ENCODE measurements around the gene BOLA3. TPM values are rescaled to one million over a fixed set of nuclear protein-coding genes. Genes with fewer than 3 reads are reported as not detected.
"Not testable (repeated sequence)": the region's sequence is repeated elsewhere in the genome, so short reads cannot be mapped to it uniquely, and the experiment has no call there.

Gene BOLA3
- total RNA-seq, 1 experiment from 2014 or later, result 79.7 TPM

GRCh38 chr2:74091391-74091790 is 56.3 kb downstream of the BOLA3 start:
- H3K36me3 Mint-ChIP-seq (ENCODE audit: insufficient read depth, unreplicated experiment), result peaks cover 50% of the 10 kb centered on the region
- no peak for TF ChIP-seq CTCF (IDR thresholded peaks at IDR 0.05; ENCODE audit: insufficient read depth in 1 of 2, low read depth in 1 of 2, low read length in 1 of 2, severe bottlenecking in 1 of 2, unreplicated experiment in 1 of 2)
- CTCF ChIA-PET, result no interaction called here

GRCh38 chr2:74089816-74090745 is 57.6 kb downstream of the BOLA3 start:
- peaks cover 6% of the 10 kb centered on the region for H3K36me3 ChIP-seq (ENCODE audit: control insufficient read depth, insufficient read depth, low read length)
- H3K27me3 Mint-ChIP-seq (ENCODE audit: insufficient read depth, unreplicated experiment), result no peaks in the 10 kb centered on the region
- H3K4me3 Mint-ChIP-seq (ENCODE audit: unreplicated experiment), result no peak overlapping the region
- no peak for TF ChIP-seq CTCF (IDR thresholded peaks at IDR 0.05; ENCODE audit: insufficient read depth in 1 of 2, low read depth in 1 of 2, low read length in 1 of 2, severe bottlenecking in 1 of 2, unreplicated experiment in 1 of 2)
- H3K9me3 ChIP-seq, result no peaks in the 10 kb centered on the region
- ChIA-PET POLR2A (no interaction called here), CTCF (no interaction called here)
- intact Hi-C loops (cut with micrococcal nuclease; ENCODE audit: unreplicated experiment), result no loop called here
- no peak overlapping the region for H3K4me3 ChIP-seq (ENCODE audit: low read depth, low read length)
- no peaks in the 10 kb centered on the region for H3K9me3 Mint-ChIP-seq (ENCODE audit: unreplicated experiment)
- no peaks in the 10 kb centered on the region for H3K4me1 ChIP-seq
- no peak for DNase-seq
- no peaks in the 10 kb centered on the region for H3K4me1 Mint-ChIP-seq (ENCODE audit: low read depth, unreplicated experiment)
- BruUV-seq (replicated peaks), result no TSS peak
- peaks cover 53% of the 10 kb centered on the region for H3K36me3 Mint-ChIP-seq (ENCODE audit: insufficient read depth, unreplicated experiment)
- no peaks in the 10 kb centered on the region for H3K27me3 ChIP-seq (replicated peaks; ENCODE audit: control insufficient read depth, insufficient read depth, low read length)
- no peak overlapping the region for H3K27ac Mint-ChIP-seq (ENCODE audit: unreplicated experiment)

More at GRCh38 chr2:74091391-74091790, 56.3 kb downstream of the BOLA3 start:
- H3K27me3 ChIP-seq (replicated peaks; ENCODE audit: control insufficient read depth, insufficient read depth, low read length), result no peaks in the 10 kb centered on the region
- H3K4me3 ChIP-seq (ENCODE audit: low read depth, low read length), result no peak overlapping the region
- POLR2A ChIA-PET, result no interaction called here
- DNase-seq, result no peak
- Mint-ChIP-seq H3K4me1 (ENCODE audit: low read depth, unreplicated experiment) (no peaks in the 10 kb centered on the region), H3K27ac (ENCODE audit: unreplicated experiment) (no peak overlapping the region), H3K9me3 (ENCODE audit: unreplicated experiment) (no peaks in the 10 kb centered on the region), H3K4me3 (ENCODE audit: unreplicated experiment) (no peak overlapping the region), H3K27me3 (ENCODE audit: insufficient read depth, unreplicated experiment) (no peaks in the 10 kb centered on the region)
- no peaks in the 10 kb centered on the region for H3K9me3 ChIP-seq
- BruUV-seq (replicated peaks), result no TSS peak
- H3K36me3 ChIP-seq (ENCODE audit: control insufficient read depth, insufficient read depth, low read length), result peaks cover 6% of the 10 kb centered on the region
- intact Hi-C loops (cut with micrococcal nuclease; ENCODE audit: unreplicated experiment), result no loop called here
- no peaks in the 10 kb centered on the region for H3K4me1 ChIP-seq

GRCh38 chr2:74088676-74089075 is 59.0 kb downstream of the BOLA3 start:
- H3K9me3 ChIP-seq; BruUV-seq (replicated peaks); CTCF ChIA-PET; H3K27ac Mint-ChIP-seq (ENCODE audit: unreplicated experiment); H3K4me3 ChIP-seq (ENCODE audit: low read depth, low read length); H3K27me3 Mint-ChIP-seq (ENCODE audit: insufficient read depth, unreplicated experiment); H3K4me1 ChIP-seq; H3K27me3 ChIP-seq (replicated peaks; ENCODE audit: control insufficient read depth, insufficient read depth, low read length); intact Hi-C loops (cut with micrococcal nuclease; ENCODE audit: unreplicated experiment); H3K36me3 ChIP-seq (ENCODE audit: control insufficient read depth, insufficient read depth, low read length); H3K9me3 Mint-ChIP-seq (ENCODE audit: unreplicated experiment); DNase-seq; H3K4me1 Mint-ChIP-seq (ENCODE audit: low read depth, unreplicated experiment); H3K4me3 Mint-ChIP-seq (ENCODE audit: unreplicated experiment): not testable (repeated sequence)
- peaks cover 46% of the 10 kb centered on the region for H3K36me3 Mint-ChIP-seq (ENCODE audit: insufficient read depth, unreplicated experiment)
- POLR2A ChIA-PET, result interaction anchor here (0.6 kb wide), 1 partner anchor 127 kb away, joined by 4 read pairs; no protein-coding TSS in a partner anchor

Data from Caco-2 (cell line).